Measurements from ENCODE around the gene ATOSA. TPM values are rescaled to one million over a fixed set of nuclear protein-coding genes. Genes with fewer than 3 reads are reported as not detected.

ATOSA gene
- total and polyA plus RNA-seq, 2 of the 8 experiments (the other 6 are each of a cell fraction or from before 2014, with no cell fraction given): 4.6 to 7.9 TPM

DNA sequence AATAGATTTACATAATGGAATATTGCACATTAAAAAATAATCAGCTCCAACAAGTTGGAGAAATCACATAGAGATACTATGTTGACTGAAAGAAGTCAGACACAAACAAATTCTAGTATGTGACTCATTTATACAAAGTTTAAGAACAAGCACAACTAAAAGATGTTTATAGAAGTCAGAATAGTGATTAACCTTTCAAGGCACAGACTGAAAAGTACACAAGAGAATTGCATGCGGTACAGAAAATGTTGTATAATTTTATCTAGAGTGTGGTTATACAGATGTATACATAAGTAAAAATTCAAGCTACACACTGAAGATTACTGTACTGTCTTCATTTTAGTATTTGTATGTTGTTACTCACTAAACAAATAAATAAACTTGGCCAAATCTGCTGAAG is 19.3 kb upstream of the ATOSA start (continued):
- TF ChIP-seq, protein P1, sequence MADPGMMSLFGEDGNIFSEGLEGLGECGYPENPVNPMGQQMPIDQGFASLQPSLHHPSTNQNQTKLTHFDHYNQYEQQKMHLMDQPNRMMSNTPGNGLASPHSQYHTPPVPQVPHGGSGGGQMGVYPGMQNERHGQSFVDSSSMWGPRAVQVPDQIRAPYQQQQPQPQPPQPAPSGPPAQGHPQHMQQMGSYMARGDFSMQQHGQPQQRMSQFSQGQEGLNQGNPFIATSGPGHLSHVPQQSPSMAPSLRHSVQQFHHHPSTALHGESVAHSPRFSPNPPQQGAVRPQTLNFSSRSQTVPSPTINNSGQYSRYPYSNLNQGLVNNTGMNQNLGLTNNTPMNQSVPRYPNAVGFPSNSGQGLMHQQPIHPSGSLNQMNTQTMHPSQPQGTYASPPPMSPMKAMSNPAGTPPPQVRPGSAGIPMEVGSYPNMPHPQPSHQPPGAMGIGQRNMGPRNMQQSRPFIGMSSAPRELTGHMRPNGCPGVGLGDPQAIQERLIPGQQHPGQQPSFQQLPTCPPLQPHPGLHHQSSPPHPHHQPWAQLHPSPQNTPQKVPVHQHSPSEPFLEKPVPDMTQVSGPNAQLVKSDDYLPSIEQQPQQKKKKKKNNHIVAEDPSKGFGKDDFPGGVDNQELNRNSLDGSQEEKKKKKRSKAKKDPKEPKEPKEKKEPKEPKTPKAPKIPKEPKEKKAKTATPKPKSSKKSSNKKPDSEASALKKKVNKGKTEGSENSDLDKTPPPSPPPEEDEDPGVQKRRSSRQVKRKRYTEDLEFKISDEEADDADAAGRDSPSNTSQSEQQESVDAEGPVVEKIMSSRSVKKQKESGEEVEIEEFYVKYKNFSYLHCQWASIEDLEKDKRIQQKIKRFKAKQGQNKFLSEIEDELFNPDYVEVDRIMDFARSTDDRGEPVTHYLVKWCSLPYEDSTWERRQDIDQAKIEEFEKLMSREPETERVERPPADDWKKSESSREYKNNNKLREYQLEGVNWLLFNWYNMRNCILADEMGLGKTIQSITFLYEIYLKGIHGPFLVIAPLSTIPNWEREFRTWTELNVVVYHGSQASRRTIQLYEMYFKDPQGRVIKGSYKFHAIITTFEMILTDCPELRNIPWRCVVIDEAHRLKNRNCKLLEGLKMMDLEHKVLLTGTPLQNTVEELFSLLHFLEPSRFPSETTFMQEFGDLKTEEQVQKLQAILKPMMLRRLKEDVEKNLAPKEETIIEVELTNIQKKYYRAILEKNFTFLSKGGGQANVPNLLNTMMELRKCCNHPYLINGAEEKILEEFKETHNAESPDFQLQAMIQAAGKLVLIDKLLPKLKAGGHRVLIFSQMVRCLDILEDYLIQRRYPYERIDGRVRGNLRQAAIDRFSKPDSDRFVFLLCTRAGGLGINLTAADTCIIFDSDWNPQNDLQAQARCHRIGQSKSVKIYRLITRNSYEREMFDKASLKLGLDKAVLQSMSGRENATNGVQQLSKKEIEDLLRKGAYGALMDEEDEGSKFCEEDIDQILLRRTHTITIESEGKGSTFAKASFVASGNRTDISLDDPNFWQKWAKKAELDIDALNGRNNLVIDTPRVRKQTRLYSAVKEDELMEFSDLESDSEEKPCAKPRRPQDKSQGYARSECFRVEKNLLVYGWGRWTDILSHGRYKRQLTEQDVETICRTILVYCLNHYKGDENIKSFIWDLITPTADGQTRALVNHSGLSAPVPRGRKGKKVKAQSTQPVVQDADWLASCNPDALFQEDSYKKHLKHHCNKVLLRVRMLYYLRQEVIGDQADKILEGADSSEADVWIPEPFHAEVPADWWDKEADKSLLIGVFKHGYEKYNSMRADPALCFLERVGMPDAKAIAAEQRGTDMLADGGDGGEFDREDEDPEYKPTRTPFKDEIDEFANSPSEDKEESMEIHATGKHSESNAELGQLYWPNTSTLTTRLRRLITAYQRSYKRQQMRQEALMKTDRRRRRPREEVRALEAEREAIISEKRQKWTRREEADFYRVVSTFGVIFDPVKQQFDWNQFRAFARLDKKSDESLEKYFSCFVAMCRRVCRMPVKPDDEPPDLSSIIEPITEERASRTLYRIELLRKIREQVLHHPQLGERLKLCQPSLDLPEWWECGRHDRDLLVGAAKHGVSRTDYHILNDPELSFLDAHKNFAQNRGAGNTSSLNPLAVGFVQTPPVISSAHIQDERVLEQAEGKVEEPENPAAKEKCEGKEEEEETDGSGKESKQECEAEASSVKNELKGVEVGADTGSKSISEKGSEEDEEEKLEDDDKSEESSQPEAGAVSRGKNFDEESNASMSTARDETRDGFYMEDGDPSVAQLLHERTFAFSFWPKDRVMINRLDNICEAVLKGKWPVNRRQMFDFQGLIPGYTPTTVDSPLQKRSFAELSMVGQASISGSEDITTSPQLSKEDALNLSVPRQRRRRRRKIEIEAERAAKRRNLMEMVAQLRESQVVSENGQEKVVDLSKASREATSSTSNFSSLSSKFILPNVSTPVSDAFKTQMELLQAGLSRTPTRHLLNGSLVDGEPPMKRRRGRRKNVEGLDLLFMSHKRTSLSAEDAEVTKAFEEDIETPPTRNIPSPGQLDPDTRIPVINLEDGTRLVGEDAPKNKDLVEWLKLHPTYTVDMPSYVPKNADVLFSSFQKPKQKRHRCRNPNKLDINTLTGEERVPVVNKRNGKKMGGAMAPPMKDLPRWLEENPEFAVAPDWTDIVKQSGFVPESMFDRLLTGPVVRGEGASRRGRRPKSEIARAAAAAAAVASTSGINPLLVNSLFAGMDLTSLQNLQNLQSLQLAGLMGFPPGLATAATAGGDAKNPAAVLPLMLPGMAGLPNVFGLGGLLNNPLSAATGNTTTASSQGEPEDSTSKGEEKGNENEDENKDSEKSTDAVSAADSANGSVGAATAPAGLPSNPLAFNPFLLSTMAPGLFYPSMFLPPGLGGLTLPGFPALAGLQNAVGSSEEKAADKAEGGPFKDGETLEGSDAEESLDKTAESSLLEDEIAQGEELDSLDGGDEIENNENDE (IDR thresholded peaks at IDR 0.05; ENCODE audit: insufficient replicate concordance, low read length): no peak
- TF ChIP-seq BCL11A (IDR thresholded peaks at IDR 0.05; ENCODE audit: low read depth in 2 of 2, low read length in 2 of 2) (no peak), KDM4A (IDR thresholded peaks at IDR 0.05; ENCODE audit: low read depth, low read length, severe bottlenecking) (no peak), CBX8 (IDR thresholded peaks at IDR 0.05; ENCODE audit: borderline replicate concordance, low read depth, low read length) (no peak), TEAD4 (IDR thresholded peaks at IDR 0.05; ENCODE audit: low read depth, low read length) (no peak), CEBPB (IDR thresholded peaks at IDR 0.05; ENCODE audit: low read depth, low read length) (no peak), TBP (IDR thresholded peaks at IDR 0.05; ENCODE audit: low read depth, low read length) (no peak), GTF2F1 (IDR thresholded peaks at IDR 0.05; ENCODE audit: borderline replicate concordance, low read depth, low read length) (no peak), BRCA1 (IDR thresholded peaks at IDR 0.05; ENCODE audit: low read depth, low read length) (no peak)
- TF ChIP-seq, protein P2, sequence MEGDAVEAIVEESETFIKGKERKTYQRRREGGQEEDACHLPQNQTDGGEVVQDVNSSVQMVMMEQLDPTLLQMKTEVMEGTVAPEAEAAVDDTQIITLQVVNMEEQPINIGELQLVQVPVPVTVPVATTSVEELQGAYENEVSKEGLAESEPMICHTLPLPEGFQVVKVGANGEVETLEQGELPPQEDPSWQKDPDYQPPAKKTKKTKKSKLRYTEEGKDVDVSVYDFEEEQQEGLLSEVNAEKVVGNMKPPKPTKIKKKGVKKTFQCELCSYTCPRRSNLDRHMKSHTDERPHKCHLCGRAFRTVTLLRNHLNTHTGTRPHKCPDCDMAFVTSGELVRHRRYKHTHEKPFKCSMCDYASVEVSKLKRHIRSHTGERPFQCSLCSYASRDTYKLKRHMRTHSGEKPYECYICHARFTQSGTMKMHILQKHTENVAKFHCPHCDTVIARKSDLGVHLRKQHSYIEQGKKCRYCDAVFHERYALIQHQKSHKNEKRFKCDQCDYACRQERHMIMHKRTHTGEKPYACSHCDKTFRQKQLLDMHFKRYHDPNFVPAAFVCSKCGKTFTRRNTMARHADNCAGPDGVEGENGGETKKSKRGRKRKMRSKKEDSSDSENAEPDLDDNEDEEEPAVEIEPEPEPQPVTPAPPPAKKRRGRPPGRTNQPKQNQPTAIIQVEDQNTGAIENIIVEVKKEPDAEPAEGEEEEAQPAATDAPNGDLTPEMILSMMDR (IDR thresholded peaks at IDR 0.05; ENCODE audit: control extremely low read depth in 1 of 3, insufficient read depth in 1 of 3, low read depth in 1 of 3, low read length in 3 of 3): no peak

All from H1 (cell line).